ENCODE measurements around the gene B4GALNT1. TPM values are rescaled to one million over a fixed set of nuclear protein-coding genes. Genes with fewer than 3 reads are reported as not detected.
A peak's percentile ranks its signal among the peaks of the same experiment; 100 is the strongest.

The B4GALNT1 gene
- total and polyA plus RNA-seq, 2 donors (not counting 1 experiment from before 2014, with no cell fraction given) = 1.3 to 2.3 TPM

DNA sequence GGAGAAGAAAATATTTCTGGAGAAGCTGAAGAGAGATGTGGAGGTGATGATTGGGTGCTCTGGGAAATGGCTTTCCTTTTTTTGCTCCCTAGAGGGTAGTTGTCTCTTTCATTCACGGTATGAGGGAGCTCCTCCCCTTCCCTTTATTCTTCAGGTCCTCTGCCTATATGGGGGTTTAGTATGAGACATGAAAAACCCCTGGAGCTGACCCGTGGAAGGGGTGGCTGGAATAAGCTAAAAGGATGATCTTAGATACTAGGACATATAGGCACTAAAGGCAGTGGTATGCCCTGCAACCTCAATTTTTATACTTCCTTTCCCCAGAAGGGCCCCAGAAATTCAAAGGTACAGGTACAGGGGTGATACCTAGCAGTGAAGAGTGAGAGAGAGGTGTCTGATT is 32.6 kb downstream of the B4GALNT1 start:
- no peaks in the 10 kb centered on the region for H3K9me3 ChIP-seq (ENCODE audit: control insufficient read depth, insufficient read depth, low read depth, low read length)
- no peak overlapping the region for H2AFZ ChIP-seq (ENCODE audit: low read length)
- H3K27ac ChIP-seq (ENCODE audit: insufficient read depth, low read length) = no peak overlapping the region
- H3K9ac ChIP-seq (ENCODE audit: insufficient read depth, low read length) = no peak overlapping the region
- H4K20me1 ChIP-seq (ENCODE audit: control insufficient read depth, extremely low read depth, insufficient read depth, low read length) = no peaks in the 10 kb centered on the region
- H3K4me2 ChIP-seq (ENCODE audit: extremely low read depth, insufficient read depth, low read length) = no peak overlapping the region
- H3K27me3 ChIP-seq (ENCODE audit: control insufficient read depth, insufficient read depth, low read length) = no peaks in the 10 kb centered on the region
- no peak for DNase-seq (ENCODE audit: low read depth in 2 of 2)
- TF ChIP-seq, protein P1, sequence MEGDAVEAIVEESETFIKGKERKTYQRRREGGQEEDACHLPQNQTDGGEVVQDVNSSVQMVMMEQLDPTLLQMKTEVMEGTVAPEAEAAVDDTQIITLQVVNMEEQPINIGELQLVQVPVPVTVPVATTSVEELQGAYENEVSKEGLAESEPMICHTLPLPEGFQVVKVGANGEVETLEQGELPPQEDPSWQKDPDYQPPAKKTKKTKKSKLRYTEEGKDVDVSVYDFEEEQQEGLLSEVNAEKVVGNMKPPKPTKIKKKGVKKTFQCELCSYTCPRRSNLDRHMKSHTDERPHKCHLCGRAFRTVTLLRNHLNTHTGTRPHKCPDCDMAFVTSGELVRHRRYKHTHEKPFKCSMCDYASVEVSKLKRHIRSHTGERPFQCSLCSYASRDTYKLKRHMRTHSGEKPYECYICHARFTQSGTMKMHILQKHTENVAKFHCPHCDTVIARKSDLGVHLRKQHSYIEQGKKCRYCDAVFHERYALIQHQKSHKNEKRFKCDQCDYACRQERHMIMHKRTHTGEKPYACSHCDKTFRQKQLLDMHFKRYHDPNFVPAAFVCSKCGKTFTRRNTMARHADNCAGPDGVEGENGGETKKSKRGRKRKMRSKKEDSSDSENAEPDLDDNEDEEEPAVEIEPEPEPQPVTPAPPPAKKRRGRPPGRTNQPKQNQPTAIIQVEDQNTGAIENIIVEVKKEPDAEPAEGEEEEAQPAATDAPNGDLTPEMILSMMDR (conservative IDR thresholded peaks at IDR 0.05 in 1 of 2, IDR thresholded peaks at IDR 0.05 in 1 of 2; ENCODE audit: low read depth in 1 of 2, low read length in 2 of 2) = no peak
- no peak for TF ChIP-seq EZH2 (IDR thresholded peaks at IDR 0.05; ENCODE audit: low read length, missing control alignments)
- no peak overlapping the region for H3K4me3 ChIP-seq (replicated peaks in 1 of 4; ENCODE audit: control extremely low read depth in 1 of 4, insufficient read depth in 1 of 4, low read depth in 3 of 4, low read length in 4 of 4)
- H3K79me2 ChIP-seq (ENCODE audit: control insufficient read depth, insufficient read depth, low read length) = no peaks in the 10 kb centered on the region
- no peaks in the 10 kb centered on the region for H3K36me3 ChIP-seq (ENCODE audit: control insufficient read depth, insufficient read depth, low read length)
- H3K4me1 ChIP-seq (ENCODE audit: control insufficient read depth, extremely low read depth, insufficient read depth, low read length) = peaks cover 1% of the 10 kb centered on the region

GRCh38 chr12:57593187-57593586 is 39.8 kb downstream of the B4GALNT1 start:
- H2AFZ ChIP-seq (ENCODE audit: low read length) = no peak overlapping the region
- no peaks in the 10 kb centered on the region for H3K79me2 ChIP-seq (ENCODE audit: control insufficient read depth, insufficient read depth, low read length)
- H3K27me3 ChIP-seq (ENCODE audit: control insufficient read depth, insufficient read depth, low read length) = peaks cover 2% of the 10 kb centered on the region
- no peaks in the 10 kb centered on the region for H3K36me3 ChIP-seq (ENCODE audit: control insufficient read depth, insufficient read depth, low read length)
- H3K9me3 ChIP-seq (ENCODE audit: control insufficient read depth, insufficient read depth, low read depth, low read length) = no peaks in the 10 kb centered on the region
- no peak overlapping the region for H3K4me3 ChIP-seq (replicated peaks in 1 of 4; ENCODE audit: control extremely low read depth in 1 of 4, insufficient read depth in 1 of 4, low read depth in 3 of 4, low read length in 4 of 4)
- TF ChIP-seq, protein P1 (conservative IDR thresholded peaks at IDR 0.05 in 1 of 2, IDR thresholded peaks at IDR 0.05 in 1 of 2; ENCODE audit: low read depth in 1 of 2, low read length in 2 of 2) = no peak
- no peak for TF ChIP-seq EZH2 (IDR thresholded peaks at IDR 0.05; ENCODE audit: low read length, missing control alignments)
- no peak for DNase-seq (ENCODE audit: low read depth in 2 of 2)
- no peak overlapping the region for H3K27ac ChIP-seq (ENCODE audit: insufficient read depth, low read length)
- H3K4me1 ChIP-seq (ENCODE audit: control insufficient read depth, extremely low read depth, insufficient read depth, low read length) = peaks cover 5% of the 10 kb centered on the region
- H3K9ac ChIP-seq (ENCODE audit: insufficient read depth, low read length) = no peak overlapping the region
- no peak overlapping the region for H3K4me2 ChIP-seq (ENCODE audit: extremely low read depth, insufficient read depth, low read length)
- H4K20me1 ChIP-seq (ENCODE audit: control insufficient read depth, extremely low read depth, insufficient read depth, low read length) = no peaks in the 10 kb centered on the region

- H3K36me3 ChIP-seq (ENCODE audit: control insufficient read depth, insufficient read depth, low read length) = no peaks in the 10 kb centered on the region
- no peak overlapping the region for H2AFZ ChIP-seq (ENCODE audit: low read length)
- no peak overlapping the region for H3K9ac ChIP-seq (ENCODE audit: insufficient read depth, low read length)
- no peak overlapping the region for H3K27ac ChIP-seq (ENCODE audit: insufficient read depth, low read length)
- no peak overlapping the region for H3K4me2 ChIP-seq (ENCODE audit: extremely low read depth, insufficient read depth, low read length)
- peaks cover 5% of the 10 kb centered on the region for H3K4me1 ChIP-seq (ENCODE audit: control insufficient read depth, extremely low read depth, insufficient read depth, low read length)
- peak in 1 of 2 donors; percentile 53 for DNase-seq (ENCODE audit: low read depth in 2 of 2)
- no peaks in the 10 kb centered on the region for H3K9me3 ChIP-seq (ENCODE audit: control insufficient read depth, insufficient read depth, low read depth, low read length)
- H4K20me1 ChIP-seq (ENCODE audit: control insufficient read depth, extremely low read depth, insufficient read depth, low read length) = no peaks in the 10 kb centered on the region
- H3K4me3 ChIP-seq (replicated peaks in 1 of 4; ENCODE audit: control extremely low read depth in 1 of 4, insufficient read depth in 1 of 4, low read depth in 3 of 4, low read length in 4 of 4) = no peak overlapping the region
- TF ChIP-seq, protein P1 (conservative IDR thresholded peaks at IDR 0.05 in 1 of 2, IDR thresholded peaks at IDR 0.05 in 1 of 2; ENCODE audit: low read depth in 1 of 2, low read length in 2 of 2) = no peak
- no peak for TF ChIP-seq EZH2 (IDR thresholded peaks at IDR 0.05; ENCODE audit: low read length, missing control alignments)
- H3K79me2 ChIP-seq (ENCODE audit: control insufficient read depth, insufficient read depth, low read length) = no peaks in the 10 kb centered on the region
- H3K27me3 ChIP-seq (ENCODE audit: control insufficient read depth, insufficient read depth, low read length) = peaks cover 2% of the 10 kb centered on the region
Observed at GRCh38 chr12:57592551-57593165, 40.3 kb downstream of the B4GALNT1 start.

Measured in fibroblast of lung (primary cell).